ENCODE measurements around the gene WDR26.
A peak's percentile ranks its signal among the peaks of the same experiment; 100 is the strongest.

Gene WDR26

DNA sequence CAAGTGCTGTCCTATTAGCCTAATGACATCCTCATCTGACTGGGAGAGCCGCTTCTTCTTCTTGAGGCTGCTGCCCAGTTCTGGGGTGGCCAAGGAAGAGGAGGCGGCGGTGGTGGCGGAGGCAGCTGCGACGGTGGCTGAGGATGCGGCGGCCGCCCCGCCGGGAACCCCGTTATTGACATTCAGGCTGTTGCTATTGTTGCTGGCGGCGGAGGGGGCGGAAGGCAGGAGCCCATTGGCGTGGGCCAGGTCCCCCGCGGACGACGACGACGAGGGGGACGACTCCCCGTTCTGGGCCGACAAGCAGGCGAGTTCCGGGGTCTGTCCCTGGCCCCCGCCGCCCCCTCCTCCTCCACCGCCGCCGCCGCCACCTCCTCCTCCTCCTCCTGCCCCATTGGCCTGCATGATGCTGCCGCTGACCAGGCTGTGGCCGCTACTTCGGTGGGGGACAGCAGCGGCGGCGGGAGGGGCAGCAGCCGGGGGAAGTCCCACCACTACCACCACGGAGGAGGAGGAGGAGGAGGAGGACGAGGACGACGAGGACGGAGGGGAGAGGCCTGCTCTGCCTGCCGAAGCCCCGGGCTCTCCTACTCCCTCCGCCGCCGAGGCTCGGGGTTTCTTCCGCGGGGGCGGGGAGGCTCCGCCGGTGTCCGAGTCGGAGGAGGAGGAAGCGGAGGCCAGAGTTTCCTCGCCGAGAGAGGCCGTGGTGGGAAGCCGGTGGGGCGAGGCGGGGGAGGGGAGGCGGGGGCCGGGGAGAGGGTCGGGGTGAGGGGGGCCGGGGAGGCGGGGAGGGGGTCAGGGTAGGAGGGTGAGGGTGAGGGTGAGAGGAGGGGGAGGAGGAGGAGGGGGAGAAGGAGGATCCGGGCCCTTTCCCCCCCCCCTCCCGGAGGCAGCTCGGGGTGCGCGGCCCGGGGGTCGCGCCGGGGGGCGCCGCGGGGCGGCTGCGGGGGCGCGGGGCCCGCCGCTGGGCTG is 610 bp downstream of the WDR26 start (continued):
- TF ChIP-seq, protein P1, sequence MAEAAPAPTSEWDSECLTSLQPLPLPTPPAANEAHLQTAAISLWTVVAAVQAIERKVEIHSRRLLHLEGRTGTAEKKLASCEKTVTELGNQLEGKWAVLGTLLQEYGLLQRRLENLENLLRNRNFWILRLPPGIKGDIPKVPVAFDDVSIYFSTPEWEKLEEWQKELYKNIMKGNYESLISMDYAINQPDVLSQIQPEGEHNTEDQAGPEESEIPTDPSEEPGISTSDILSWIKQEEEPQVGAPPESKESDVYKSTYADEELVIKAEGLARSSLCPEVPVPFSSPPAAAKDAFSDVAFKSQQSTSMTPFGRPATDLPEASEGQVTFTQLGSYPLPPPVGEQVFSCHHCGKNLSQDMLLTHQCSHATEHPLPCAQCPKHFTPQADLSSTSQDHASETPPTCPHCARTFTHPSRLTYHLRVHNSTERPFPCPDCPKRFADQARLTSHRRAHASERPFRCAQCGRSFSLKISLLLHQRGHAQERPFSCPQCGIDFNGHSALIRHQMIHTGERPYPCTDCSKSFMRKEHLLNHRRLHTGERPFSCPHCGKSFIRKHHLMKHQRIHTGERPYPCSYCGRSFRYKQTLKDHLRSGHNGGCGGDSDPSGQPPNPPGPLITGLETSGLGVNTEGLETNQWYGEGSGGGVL (tag by site-specific recombination; IDR thresholded peaks at IDR 0.05), result peak; percentile 92
- TF ChIP-seq EGR2 (tag by site-specific recombination; IDR thresholded peaks at IDR 0.05; ENCODE audit: low read depth) (peak; percentile 89), KLF10 (tag by site-specific recombination; IDR thresholded peaks at IDR 0.05) (no peak), ZNF302 (tag by site-specific recombination; IDR thresholded peaks at IDR 0.05; ENCODE audit: low read depth) (no peak), ZSCAN30 (tag by site-specific recombination; IDR thresholded peaks at IDR 0.05) (peak; percentile 34; the same call in 1 of the 2 replicates), ZNF114 (tag by site-specific recombination; IDR thresholded peaks at IDR 0.05) (no peak), ZNF548 (tag by site-specific recombination; IDR thresholded peaks at IDR 0.05) (no peak), ZNF571 (tag by site-specific recombination; IDR thresholded peaks at IDR 0.05) (no peak), KLF1 (tag by site-specific recombination; IDR thresholded peaks at IDR 0.05) (no peak), ZNF473 (tag by site-specific recombination; IDR thresholded peaks at IDR 0.05) (no peak), RBAK (tag by site-specific recombination; IDR thresholded peaks at IDR 0.05) (no peak), ZNF221 (tag by site-specific recombination; IDR thresholded peaks at IDR 0.05; ENCODE audit: borderline replicate concordance) (0 out of 2 replicates have a peak, but pooled peaks have one; percentile 25), ZFP69B (tag by site-specific recombination; IDR thresholded peaks at IDR 0.05) (no peak), ZBTB48 (tag by site-specific recombination; IDR thresholded peaks at IDR 0.05) (peak; percentile 77), ZNF146 (tag by site-specific recombination; IDR thresholded peaks at IDR 0.05) (peak; percentile 7; the same call in 1 of the 2 replicates), SP2 (tag by site-specific recombination; IDR thresholded peaks at IDR 0.05) (peak; percentile 55), REPIN1 (tag by site-specific recombination; IDR thresholded peaks at IDR 0.05; ENCODE audit: low read depth) (0 out of 2 replicates have a peak, but pooled peaks have one; percentile 18), ZXDB (tag by site-specific recombination; IDR thresholded peaks at IDR 0.05) (peak; percentile 58), GLI2 (tag by site-specific recombination; IDR thresholded peaks at IDR 0.05; ENCODE audit: borderline replicate concordance, low read depth) (no peak), YY1 (tag by site-specific recombination; IDR thresholded peaks at IDR 0.05) (peak; percentile 17; the same call in 1 of the 2 replicates), ZNF10 (tag by site-specific recombination; IDR thresholded peaks at IDR 0.05) (peak; percentile 13; the same call in 1 of the 2 replicates), ZNF558 (tag by site-specific recombination; IDR thresholded peaks at IDR 0.05) (no peak), ZNF391 (tag by site-specific recombination; IDR thresholded peaks at IDR 0.05; ENCODE audit: borderline replicate concordance, low read depth) (0 out of 2 replicates have a peak, but pooled peaks have one; percentile 48), ZNF658 (tag by site-specific recombination; IDR thresholded peaks at IDR 0.05) (no peak)
- TF ChIP-seq, protein P2, sequence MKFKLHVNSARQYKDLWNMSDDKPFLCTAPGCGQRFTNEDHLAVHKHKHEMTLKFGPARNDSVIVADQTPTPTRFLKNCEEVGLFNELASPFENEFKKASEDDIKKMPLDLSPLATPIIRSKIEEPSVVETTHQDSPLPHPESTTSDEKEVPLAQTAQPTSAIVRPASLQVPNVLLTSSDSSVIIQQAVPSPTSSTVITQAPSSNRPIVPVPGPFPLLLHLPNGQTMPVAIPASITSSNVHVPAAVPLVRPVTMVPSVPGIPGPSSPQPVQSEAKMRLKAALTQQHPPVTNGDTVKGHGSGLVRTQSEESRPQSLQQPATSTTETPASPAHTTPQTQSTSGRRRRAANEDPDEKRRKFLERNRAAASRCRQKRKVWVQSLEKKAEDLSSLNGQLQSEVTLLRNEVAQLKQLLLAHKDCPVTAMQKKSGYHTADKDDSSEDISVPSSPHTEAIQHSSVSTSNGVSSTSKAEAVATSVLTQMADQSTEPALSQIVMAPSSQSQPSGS (tag by site-specific recombination; IDR thresholded peaks at IDR 0.05; ENCODE audit: low read depth), result no peak
- TF ChIP-seq, protein P3, sequence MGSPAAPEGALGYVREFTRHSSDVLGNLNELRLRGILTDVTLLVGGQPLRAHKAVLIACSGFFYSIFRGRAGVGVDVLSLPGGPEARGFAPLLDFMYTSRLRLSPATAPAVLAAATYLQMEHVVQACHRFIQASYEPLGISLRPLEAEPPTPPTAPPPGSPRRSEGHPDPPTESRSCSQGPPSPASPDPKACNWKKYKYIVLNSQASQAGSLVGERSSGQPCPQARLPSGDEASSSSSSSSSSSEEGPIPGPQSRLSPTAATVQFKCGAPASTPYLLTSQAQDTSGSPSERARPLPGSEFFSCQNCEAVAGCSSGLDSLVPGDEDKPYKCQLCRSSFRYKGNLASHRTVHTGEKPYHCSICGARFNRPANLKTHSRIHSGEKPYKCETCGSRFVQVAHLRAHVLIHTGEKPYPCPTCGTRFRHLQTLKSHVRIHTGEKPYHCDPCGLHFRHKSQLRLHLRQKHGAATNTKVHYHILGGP (tag by site-specific recombination; IDR thresholded peaks at IDR 0.05), result no peak
- TF ChIP-seq, protein P4, sequence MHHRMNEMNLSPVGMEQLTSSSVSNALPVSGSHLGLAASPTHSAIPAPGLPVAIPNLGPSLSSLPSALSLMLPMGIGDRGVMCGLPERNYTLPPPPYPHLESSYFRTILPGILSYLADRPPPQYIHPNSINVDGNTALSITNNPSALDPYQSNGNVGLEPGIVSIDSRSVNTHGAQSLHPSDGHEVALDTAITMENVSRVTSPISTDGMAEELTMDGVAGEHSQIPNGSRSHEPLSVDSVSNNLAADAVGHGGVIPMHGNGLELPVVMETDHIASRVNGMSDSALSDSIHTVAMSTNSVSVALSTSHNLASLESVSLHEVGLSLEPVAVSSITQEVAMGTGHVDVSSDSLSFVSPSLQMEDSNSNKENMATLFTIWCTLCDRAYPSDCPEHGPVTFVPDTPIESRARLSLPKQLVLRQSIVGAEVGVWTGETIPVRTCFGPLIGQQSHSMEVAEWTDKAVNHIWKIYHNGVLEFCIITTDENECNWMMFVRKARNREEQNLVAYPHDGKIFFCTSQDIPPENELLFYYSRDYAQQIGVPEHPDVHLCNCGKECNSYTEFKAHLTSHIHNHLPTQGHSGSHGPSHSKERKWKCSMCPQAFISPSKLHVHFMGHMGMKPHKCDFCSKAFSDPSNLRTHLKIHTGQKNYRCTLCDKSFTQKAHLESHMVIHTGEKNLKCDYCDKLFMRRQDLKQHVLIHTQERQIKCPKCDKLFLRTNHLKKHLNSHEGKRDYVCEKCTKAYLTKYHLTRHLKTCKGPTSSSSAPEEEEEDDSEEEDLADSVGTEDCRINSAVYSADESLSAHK (tag by site-specific recombination; IDR thresholded peaks at IDR 0.05), result no peak
- TF ChIP-seq, protein P5, sequence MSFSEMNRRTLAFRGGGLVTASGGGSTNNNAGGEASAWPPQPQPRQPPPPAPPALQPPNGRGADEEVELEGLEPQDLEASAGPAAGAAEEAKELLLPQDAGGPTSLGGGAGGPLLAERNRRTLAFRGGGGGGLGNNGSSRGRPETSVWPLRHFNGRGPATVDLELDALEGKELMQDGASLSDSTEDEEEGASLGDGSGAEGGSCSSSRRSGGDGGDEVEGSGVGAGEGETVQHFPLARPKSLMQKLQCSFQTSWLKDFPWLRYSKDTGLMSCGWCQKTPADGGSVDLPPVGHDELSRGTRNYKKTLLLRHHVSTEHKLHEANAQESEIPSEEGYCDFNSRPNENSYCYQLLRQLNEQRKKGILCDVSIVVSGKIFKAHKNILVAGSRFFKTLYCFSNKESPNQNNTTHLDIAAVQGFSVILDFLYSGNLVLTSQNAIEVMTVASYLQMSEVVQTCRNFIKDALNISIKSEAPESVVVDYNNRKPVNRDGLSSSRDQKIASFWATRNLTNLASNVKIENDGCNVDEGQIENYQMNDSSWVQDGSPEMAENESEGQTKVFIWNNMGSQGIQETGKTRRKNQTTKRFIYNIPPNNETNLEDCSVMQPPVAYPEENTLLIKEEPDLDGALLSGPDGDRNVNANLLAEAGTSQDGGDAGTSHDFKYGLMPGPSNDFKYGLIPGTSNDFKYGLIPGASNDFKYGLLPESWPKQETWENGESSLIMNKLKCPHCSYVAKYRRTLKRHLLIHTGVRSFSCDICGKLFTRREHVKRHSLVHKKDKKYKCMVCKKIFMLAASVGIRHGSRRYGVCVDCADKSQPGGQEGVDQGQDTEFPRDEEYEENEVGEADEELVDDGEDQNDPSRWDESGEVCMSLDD (tag by site-specific recombination; IDR thresholded peaks at IDR 0.05), result peak; percentile 27; the same call in 1 of the 2 replicates

All from HEK293 (cell line).